ENCODE results near the gene UMPS.

DNA sequence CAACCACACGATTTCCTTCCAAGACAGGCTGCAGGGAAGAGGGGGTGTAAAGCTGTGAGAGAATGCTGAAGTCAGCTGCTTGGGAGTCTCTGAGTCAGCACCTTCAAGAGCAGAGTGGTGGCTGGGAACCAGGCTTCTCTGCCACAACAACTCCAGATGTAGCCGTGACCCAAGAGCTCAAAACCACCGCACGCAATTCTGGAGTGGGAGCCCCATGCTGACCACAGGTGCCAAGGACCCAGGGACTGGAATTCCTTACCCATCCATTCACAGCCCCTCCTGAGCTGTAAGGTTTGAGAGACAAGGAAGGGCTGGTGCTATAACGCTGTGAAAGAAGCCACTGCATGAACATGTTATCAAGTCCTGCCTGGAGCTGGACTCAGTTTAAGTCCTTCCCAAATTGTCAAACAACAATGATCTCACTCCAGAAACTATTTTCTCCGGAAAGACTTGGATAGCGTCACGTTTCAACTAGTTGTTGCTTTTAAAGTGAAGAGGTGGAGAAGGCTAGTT lies 61.4 kb downstream of the UMPS start:
- TF ChIP-seq, protein P1, sequence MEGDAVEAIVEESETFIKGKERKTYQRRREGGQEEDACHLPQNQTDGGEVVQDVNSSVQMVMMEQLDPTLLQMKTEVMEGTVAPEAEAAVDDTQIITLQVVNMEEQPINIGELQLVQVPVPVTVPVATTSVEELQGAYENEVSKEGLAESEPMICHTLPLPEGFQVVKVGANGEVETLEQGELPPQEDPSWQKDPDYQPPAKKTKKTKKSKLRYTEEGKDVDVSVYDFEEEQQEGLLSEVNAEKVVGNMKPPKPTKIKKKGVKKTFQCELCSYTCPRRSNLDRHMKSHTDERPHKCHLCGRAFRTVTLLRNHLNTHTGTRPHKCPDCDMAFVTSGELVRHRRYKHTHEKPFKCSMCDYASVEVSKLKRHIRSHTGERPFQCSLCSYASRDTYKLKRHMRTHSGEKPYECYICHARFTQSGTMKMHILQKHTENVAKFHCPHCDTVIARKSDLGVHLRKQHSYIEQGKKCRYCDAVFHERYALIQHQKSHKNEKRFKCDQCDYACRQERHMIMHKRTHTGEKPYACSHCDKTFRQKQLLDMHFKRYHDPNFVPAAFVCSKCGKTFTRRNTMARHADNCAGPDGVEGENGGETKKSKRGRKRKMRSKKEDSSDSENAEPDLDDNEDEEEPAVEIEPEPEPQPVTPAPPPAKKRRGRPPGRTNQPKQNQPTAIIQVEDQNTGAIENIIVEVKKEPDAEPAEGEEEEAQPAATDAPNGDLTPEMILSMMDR (IDR thresholded peaks at IDR 0.05), result no peak
- TF ChIP-seq EZH2 (IDR thresholded peaks at IDR 0.05; ENCODE audit: borderline replicate concordance, insufficient read depth, low read depth, low read length, poor library complexity, severe bottlenecking), result no peak
